A673 (cell line): ENCODE measurements around the gene HNRNPC. TPM values are rescaled to one million over a fixed set of nuclear protein-coding genes. Genes with fewer than 3 reads are reported as not detected.
"Not testable (repeated sequence)": the region's sequence is repeated elsewhere in the genome, so short reads cannot be mapped to it uniquely, and the experiment has no call there.

Source experiments
- BruUV-seq: library from RNA; stranded (reverse); fragments of 400-500 nt; replicated peaks from 2 replicates; lab custom pipeline; 2021; lab: Mats Ljungman, UMichigan
- CTCF ChIA-PET: fragments of 300-600 bp; sonication (Branson Sonifier 250); formaldehyde crosslinking; loops from one replicate; lab custom pipeline; 2022; ENCODE audit warnings: antibody characterized with exemption; lab: Charles Lee
- POLR2A ChIA-PET: fragments of 300-600 bp; sonication (Branson Sonifier 250); formaldehyde crosslinking; loops from one replicate; lab custom pipeline; 2022; ENCODE audit warnings: antibody characterized with exemption; ENCODE audit not compliant: low non-redundant PET; lab: Charles Lee
- DNase-seq: peaks from one replicate; pipeline ENCODE4 v3.0.0-alpha.2; 2015; ENCODE audit warnings: low spot score
- H3K27ac ChIP-seq: fragments of 200-600 bp; sonication (generic); 2 replicates; pipeline ENCODE4 v1.5.1; 2016; ENCODE audit warnings: mixed run types, low read depth, mild to moderate bottlenecking, mixed read lengths, antibody characterized with exemption, low read length; ENCODE audit not compliant: poor library complexity, severe bottlenecking
- H3K27me3 ChIP-seq: fragments of 200-600 bp; sonication (generic); replicated peaks from 2 replicates; pipeline ENCODE4 v1.6.1; 2017; ENCODE audit warnings: mixed run types, low read depth, mild to moderate bottlenecking, mixed read lengths, antibody characterized with exemption, low read length; ENCODE audit not compliant: insufficient read depth, poor library complexity
- H3K36me3 ChIP-seq: fragments of 200-600 bp; sonication (generic); 2 replicates; pipeline ENCODE4 v1.6.1; 2016; ENCODE audit warnings: mixed run types, mild to moderate bottlenecking, mixed read lengths, antibody characterized with exemption, low read length; ENCODE audit not compliant: insufficient read depth, poor library complexity, severe bottlenecking
- H3K4me1 ChIP-seq: fragments of 200-600 bp; sonication (generic); 2 replicates; pipeline ENCODE4 v1.6.1; 2017; ENCODE audit warnings: mixed run types, mild to moderate bottlenecking, mixed read lengths, antibody characterized with exemption, low read length; ENCODE audit not compliant: insufficient read depth, poor library complexity, severe bottlenecking
- H3K4me3 ChIP-seq: fragments of 200-600 bp; sonication (generic); 2 replicates; pipeline ENCODE4 v1.5.1; 2016; ENCODE audit warnings: low read depth, mixed run types, mild to moderate bottlenecking, mixed read lengths, low read length; ENCODE audit not compliant: poor library complexity, severe bottlenecking
- H3K9me3 ChIP-seq: fragments of 200-600 bp; sonication (generic); 2 replicates; pipeline ENCODE4 v1.6.1; 2016; ENCODE audit warnings: mixed run types, low read depth, mild to moderate bottlenecking, mixed read lengths, antibody characterized with exemption, low read length; ENCODE audit not compliant: poor library complexity, severe bottlenecking
- EZH2 ChIP-seq: fragments of 200-600 bp; sonication (generic); IDR thresholded peaks from 2 replicates; pipeline ENCODE4 v1.6.1; 2017; ENCODE audit warnings: borderline replicate concordance, low read depth, mild to moderate bottlenecking, mixed read lengths, antibody characterized with exemption, low read length; ENCODE audit not compliant: poor library complexity, severe bottlenecking
- intact Hi-C: fragments of 100-400 bp; cut with micrococcal nuclease; formaldehyde crosslinking; loops from one replicate; pipeline ENCODE4 v1.10.0; 2022; ENCODE audit not compliant: unreplicated experiment
- total RNA-seq: library from RNA; stranded (reverse); gene quantifications from 2 replicates; pipeline ENCODE4 v1.2.3, GENCODE V29; 2021
- TF ChIP-seq, protein P1 (sequence below): fragments of 300-800, 200-600 bp; sonication (generic); conservative IDR thresholded peaks from 2 replicates; pipeline ENCODE4 v1.5.1; 2017; ENCODE audit warnings: low read depth, mild to moderate bottlenecking, antibody characterized with exemption, low read length, moderate library complexity, mixed read lengths

Gene HNRNPC
- total RNA-seq, 1 experiment from 2014 or later = 949 TPM

DNA sequence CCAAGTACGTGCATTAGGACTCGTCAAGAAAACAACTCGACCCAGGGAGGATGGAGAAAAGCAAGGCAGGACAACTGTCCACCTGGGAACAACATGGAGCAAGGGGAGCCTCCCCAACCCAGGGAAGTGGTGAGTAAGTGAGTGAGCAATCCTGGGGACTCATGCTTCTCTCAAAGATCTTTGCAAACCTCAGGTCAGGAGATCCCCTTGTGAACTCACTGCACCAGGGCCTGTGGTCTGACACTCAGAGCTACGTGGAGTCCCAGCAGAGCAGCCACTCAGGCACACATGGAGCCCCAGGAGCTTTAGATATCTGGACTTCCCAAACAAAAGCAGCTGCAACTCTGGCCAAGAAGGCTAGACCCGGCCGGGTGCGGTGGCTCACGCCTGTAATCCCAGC is 101.2 kb downstream of the HNRNPC start:
- no peak for DNase-seq
- no peak overlapping the region for H3K4me3 ChIP-seq
- no peak for TF ChIP-seq EZH2
- TF ChIP-seq, protein P1, sequence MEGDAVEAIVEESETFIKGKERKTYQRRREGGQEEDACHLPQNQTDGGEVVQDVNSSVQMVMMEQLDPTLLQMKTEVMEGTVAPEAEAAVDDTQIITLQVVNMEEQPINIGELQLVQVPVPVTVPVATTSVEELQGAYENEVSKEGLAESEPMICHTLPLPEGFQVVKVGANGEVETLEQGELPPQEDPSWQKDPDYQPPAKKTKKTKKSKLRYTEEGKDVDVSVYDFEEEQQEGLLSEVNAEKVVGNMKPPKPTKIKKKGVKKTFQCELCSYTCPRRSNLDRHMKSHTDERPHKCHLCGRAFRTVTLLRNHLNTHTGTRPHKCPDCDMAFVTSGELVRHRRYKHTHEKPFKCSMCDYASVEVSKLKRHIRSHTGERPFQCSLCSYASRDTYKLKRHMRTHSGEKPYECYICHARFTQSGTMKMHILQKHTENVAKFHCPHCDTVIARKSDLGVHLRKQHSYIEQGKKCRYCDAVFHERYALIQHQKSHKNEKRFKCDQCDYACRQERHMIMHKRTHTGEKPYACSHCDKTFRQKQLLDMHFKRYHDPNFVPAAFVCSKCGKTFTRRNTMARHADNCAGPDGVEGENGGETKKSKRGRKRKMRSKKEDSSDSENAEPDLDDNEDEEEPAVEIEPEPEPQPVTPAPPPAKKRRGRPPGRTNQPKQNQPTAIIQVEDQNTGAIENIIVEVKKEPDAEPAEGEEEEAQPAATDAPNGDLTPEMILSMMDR = no peak
- ChIA-PET POLR2A (no interaction called here), CTCF (no interaction called here)
- H3K9me3 ChIP-seq = no peaks in the 10 kb centered on the region
- H3K4me1 ChIP-seq = no peaks in the 10 kb centered on the region
- H3K27me3 ChIP-seq = no peaks in the 10 kb centered on the region
- H3K36me3 ChIP-seq = no peaks in the 10 kb centered on the region
- no TSS peak for BruUV-seq
- no peak overlapping the region for H3K27ac ChIP-seq
- intact Hi-C loops = no loop called here

DNA sequence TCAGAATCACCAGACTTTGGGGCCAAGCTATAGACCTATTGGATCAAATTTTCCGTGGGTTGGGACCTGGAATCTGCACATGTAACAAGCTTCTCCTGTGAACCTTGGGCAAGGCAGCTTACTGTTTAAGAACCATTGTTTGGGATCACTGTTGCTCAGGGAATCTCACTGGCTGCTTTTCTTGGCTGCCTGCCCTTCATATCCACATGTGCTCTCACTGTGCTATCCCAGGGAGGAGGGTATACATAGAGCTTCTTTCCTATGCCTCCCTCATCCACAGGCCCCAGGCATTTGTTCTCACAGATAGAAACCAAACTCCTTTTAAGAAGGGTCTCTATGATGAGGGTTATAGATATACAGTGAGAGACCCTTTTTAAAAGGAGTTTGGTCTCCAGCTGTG is 103.6 kb downstream of the HNRNPC start:
- H3K9me3 ChIP-seq, CTCF ChIA-PET, H3K27me3 ChIP-seq, DNase-seq, BruUV-seq, intact Hi-C loops, H3K4me3 ChIP-seq, H3K4me1 ChIP-seq, H3K27ac ChIP-seq, H3K36me3 ChIP-seq, POLR2A ChIA-PET: not testable (repeated sequence)

DNA sequence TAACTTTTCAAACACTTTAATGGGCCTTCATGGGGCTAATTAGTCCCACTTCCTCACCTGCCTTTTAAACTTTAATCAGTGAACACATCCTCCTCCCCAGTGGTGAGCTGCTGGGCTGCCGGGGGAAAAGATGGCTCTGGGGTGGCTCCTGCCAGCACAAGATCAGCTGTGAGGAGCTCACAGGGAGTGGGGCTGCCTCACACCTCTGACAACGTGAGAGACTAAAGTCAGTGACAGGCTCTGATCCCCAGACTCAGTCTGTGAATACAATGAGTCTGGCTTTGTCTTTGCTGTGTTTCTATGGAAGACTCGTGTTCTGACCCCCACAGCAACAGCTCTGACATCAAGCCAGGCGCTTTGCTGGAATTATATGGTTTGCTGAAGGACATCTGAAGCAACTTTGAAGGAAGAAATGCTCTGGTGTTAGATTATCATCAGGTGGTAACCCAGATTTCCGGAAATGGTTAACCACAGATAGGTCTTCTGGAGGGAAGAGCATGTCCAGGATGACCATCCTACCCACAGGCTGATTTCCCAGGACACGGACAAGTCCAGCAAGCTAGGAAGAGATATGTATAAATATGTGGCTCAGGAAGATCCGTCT is 104.1 kb downstream of the HNRNPC start:
- H3K27ac ChIP-seq, H3K4me1 ChIP-seq, H3K9me3 ChIP-seq, H3K36me3 ChIP-seq, intact Hi-C loops, DNase-seq, H3K4me3 ChIP-seq, POLR2A ChIA-PET, H3K27me3 ChIP-seq, CTCF ChIA-PET, BruUV-seq: not testable (repeated sequence)

DNA sequence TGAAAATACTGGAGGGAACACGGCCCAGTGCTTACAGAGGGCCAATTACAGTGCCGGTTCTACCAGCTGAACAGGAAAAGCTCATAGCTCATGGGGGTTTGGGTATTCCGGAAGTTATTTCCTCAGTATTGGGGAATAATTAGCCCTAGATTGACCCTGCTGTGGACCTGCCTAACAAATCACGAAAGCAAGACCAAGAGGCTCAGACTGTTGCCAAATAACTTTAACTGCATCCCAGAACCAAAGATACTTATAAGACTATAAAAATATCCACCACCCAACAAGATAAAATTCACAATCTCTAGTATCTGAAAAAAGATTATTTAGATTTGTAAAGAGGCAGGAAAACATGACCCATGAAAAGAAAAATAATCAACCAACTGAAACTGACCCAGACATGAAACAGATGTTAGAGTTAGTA is 105.4 kb downstream of the HNRNPC start:
- ChIA-PET POLR2A (no interaction called here), CTCF (no interaction called here)
- BruUV-seq = no TSS peak
- Histone ChIP-seq H3K4me1 (no peaks in the 10 kb centered on the region), H3K36me3 (no peaks in the 10 kb centered on the region), H3K9me3 (no peaks in the 10 kb centered on the region), H3K4me3 (no peak overlapping the region), H3K27me3 (no peaks in the 10 kb centered on the region), H3K27ac (no peak overlapping the region)
- no peak for DNase-seq
- intact Hi-C loops = no loop called here
- TF ChIP-seq EZH2 = no peak
- TF ChIP-seq, protein P1 = no peak
